Dermis lymphatic vessel endothelial cell (primary cell): Measurements from ENCODE around the gene TMEM80. TPM values are rescaled to one million over a fixed set of nuclear protein-coding genes. Genes with fewer than 3 reads are reported as not detected.

Source experiments
- total RNA-seq: library from RNA; depleted of rRNA; stranded (reverse); fragments of >200 nt; gene quantifications from 2 replicates; pipeline ENCODE4 v1.2.1, GENCODE V29; 2014

The TMEM80 gene
- 7.9 and 11.1 TPM in 2 replicates for total RNA-seq

GRCh38 chr11:695538-696248, at the start of gene TMEM80:
TSS of gene TMEM80 (plus strand) at chr11:695816. CDS start at chr11:695828, 12 bp downstream.

GRCh38 chr11:694563-695287, 891 bp upstream of the TMEM80 start, which contains the start of gene DEAF1:
TSS of gene DEAF1 (minus strand) at chr11:695222. CDS start at chr11:695047, 175 bp downstream.

GRCh38 chr11:705646-706438, 10.2 kb downstream of the TMEM80 start, which contains the start of gene EPS8L2:
TSS of gene EPS8L2 (plus strand) at chr11:706231. CDS start at chr11:709408, 3,177 bp downstream.

GRCh38 chr11:747158-748006, 51.8 kb downstream of the TMEM80 start, which contains the start of gene TALDO1:
TSS of gene TALDO1 (plus strand) at chr11:747464. CDS start at chr11:747482, 18 bp downstream.

Other genes starting within 250 kb of the TMEM80 start
- 31.1 TPM in 2 replicates for gene PTDSS2, start 245.5 kb upstream of the TMEM80 start, total RNA-seq
- 187 and 237 TPM in 2 replicates for gene RNH1, start 188.6 kb upstream of the TMEM80 start, total RNA-seq
- 34.2 and 39.2 TPM in 2 replicates for gene HRAS, start 160.2 kb upstream of the TMEM80 start, total RNA-seq
- 0.34 and 0.43 TPM in 2 replicates for gene LRRC56, start 158.3 kb upstream of the TMEM80 start, total RNA-seq
- 1.5 and 1.7 TPM in 2 replicates for gene LMNTD2, start 135.1 kb upstream of the TMEM80 start, total RNA-seq
- gene RASSF7, start 134.8 kb upstream of the TMEM80 start, total RNA-seq, result 9.2 and 19.1 TPM in 2 replicates
- gene PHRF1, start 119.3 kb upstream of the TMEM80 start, total RNA-seq, result 17.6 and 19.3 TPM in 2 replicates
- gene IRF7, start 79.9 kb upstream of the TMEM80 start, total RNA-seq, result 7.4 and 11.4 TPM in 2 replicates
- not detected in 2 replicates for gene CDHR5, start 70.9 kb upstream of the TMEM80 start, total RNA-seq
- gene SCT, start 68.6 kb upstream of the TMEM80 start, total RNA-seq, result not detected in 2 replicates
- gene DRD4, start 58.5 kb upstream of the TMEM80 start, total RNA-seq, result not detected in 2 replicates
- gene DEAF1, start 594 bp upstream of the TMEM80 start, total RNA-seq, result 27.5 and 34.3 TPM in 2 replicates
- 1.9 and 2.1 TPM in 2 replicates for gene EPS8L2, start 10.4 kb downstream of the TMEM80 start, total RNA-seq
- gene TALDO1, start 51.6 kb downstream of the TMEM80 start, total RNA-seq, result 96.4 and 101 TPM in 2 replicates
- gene GATD1, start 81.7 kb downstream of the TMEM80 start, total RNA-seq, result 22.9 and 25.1 TPM in 2 replicates
- 0.09 TPM in 1 of 2 replicates, not detected in the other for gene CEND1, start 94.3 kb downstream of the TMEM80 start, total RNA-seq
- 4.7 and 5.2 TPM in 2 replicates for gene SLC25A22, start 102.5 kb downstream of the TMEM80 start, total RNA-seq
- gene PIDD1, start 109.4 kb downstream of the TMEM80 start, total RNA-seq, result 3.0 and 3.5 TPM in 2 replicates
- 292 and 295 TPM in 2 replicates for gene RPLP2, start 114.2 kb downstream of the TMEM80 start, total RNA-seq
- 45.8 and 67.0 TPM in 2 replicates for gene PNPLA2, start 123.1 kb downstream of the TMEM80 start, total RNA-seq
- gene CRACR2B, start 132.1 kb downstream of the TMEM80 start, total RNA-seq, result 17.9 and 28.8 TPM in 2 replicates
- gene CD151, start 137.1 kb downstream of the TMEM80 start, total RNA-seq, result 587 and 744 TPM in 2 replicates
- gene POLR2L, start 146.7 kb downstream of the TMEM80 start, total RNA-seq, result 133 and 311 TPM in 2 replicates
- 57.3 and 155 TPM in 2 replicates for gene TSPAN4, start 147.0 kb downstream of the TMEM80 start, total RNA-seq
- gene CHID1, start 215.0 kb downstream of the TMEM80 start, total RNA-seq, result 24.4 and 29.8 TPM in 2 replicates
- 24.7 and 37.1 TPM in 2 replicates for gene AP2A2, start 230.1 kb downstream of the TMEM80 start, total RNA-seq